Progenitor cell of endocrine pancreas (in vitro differentiated cells): ENCODE data around the gene PLEKHH2. TPM values are rescaled to one million over a fixed set of nuclear protein-coding genes. Genes with fewer than 3 reads are reported as not detected.
A peak's percentile ranks its signal among the peaks of the same experiment; 100 is the strongest.

Experiments
- DNase-seq: peaks from one replicate; pipeline ENCODE4 v3.0.0; 2021; ENCODE audit warnings: low spot score; ENCODE audit not compliant: unreplicated experiment
- H3K27ac Mint-ChIP-seq: 2 replicates; pipeline ENCODE4 v1.8.0; 2021; ENCODE audit warnings: mild to moderate bottlenecking, moderate library complexity, mixed read lengths
- H3K27me3 Mint-ChIP-seq: 2 replicates; pipeline ENCODE4 v1.8.0; 2021; ENCODE audit warnings: mixed read lengths
- H3K36me3 Mint-ChIP-seq: 2 replicates; pipeline ENCODE4 v1.8.0; 2022; ENCODE audit warnings: mixed read lengths; ENCODE audit not compliant: insufficient read depth
- H3K4me1 Mint-ChIP-seq: 2 replicates; pipeline ENCODE4 v1.8.0; 2021; ENCODE audit warnings: low read depth, mixed read lengths
- H3K4me3 Mint-ChIP-seq: 2 replicates; pipeline ENCODE4 v1.8.0; 2021; ENCODE audit warnings: low read depth, mild to moderate bottlenecking, moderate library complexity, mixed read lengths
- H3K9me3 Mint-ChIP-seq: 2 replicates; pipeline ENCODE4 v1.8.0; 2021; ENCODE audit warnings: low read depth, mixed read lengths
- total RNA-seq: library from RNA; stranded (reverse); gene quantifications from 2 replicates; pipeline ENCODE4 v1.2.1, GENCODE V29; 2021
- TF ChIP-seq, protein P1 (sequence below): fragments of 200-600 bp; sonication (generic); IDR thresholded peaks from one replicate; pipeline ENCODE4 v1.5.0; 2021; ENCODE audit warnings: antibody characterized with exemption, mild to moderate bottlenecking; ENCODE audit not compliant: unreplicated experiment

The PLEKHH2 gene
- total RNA-seq, 1 donor from 2014 or later: 9.0 TPM

DNA sequence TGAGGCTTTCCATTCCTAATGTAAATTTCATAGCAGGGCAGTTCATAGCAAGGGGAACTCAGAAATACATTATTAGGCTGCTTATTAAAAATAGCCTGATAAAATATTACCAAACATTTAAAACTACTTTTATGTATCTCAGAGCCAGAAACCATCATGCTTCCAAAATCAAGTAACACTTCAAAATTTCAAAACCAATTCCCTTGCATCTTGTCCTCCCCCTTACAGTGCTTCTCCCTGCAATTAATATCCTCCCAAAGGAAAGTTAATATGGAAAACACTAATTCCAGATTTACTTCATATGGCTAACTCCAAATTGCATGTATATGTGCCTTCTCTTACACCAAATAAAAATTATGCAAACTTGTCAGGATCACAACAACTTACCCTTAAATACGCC is 6.6 kb downstream of the PLEKHH2 start:
- TF ChIP-seq, protein P1, sequence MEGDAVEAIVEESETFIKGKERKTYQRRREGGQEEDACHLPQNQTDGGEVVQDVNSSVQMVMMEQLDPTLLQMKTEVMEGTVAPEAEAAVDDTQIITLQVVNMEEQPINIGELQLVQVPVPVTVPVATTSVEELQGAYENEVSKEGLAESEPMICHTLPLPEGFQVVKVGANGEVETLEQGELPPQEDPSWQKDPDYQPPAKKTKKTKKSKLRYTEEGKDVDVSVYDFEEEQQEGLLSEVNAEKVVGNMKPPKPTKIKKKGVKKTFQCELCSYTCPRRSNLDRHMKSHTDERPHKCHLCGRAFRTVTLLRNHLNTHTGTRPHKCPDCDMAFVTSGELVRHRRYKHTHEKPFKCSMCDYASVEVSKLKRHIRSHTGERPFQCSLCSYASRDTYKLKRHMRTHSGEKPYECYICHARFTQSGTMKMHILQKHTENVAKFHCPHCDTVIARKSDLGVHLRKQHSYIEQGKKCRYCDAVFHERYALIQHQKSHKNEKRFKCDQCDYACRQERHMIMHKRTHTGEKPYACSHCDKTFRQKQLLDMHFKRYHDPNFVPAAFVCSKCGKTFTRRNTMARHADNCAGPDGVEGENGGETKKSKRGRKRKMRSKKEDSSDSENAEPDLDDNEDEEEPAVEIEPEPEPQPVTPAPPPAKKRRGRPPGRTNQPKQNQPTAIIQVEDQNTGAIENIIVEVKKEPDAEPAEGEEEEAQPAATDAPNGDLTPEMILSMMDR: no peak
- Mint-ChIP-seq H3K27ac (no peak overlapping the region), H3K4me1 (peaks cover 3% of the 10 kb centered on the region), H3K9me3 (peaks cover 3% of the 10 kb centered on the region), H3K36me3 (peaks cover 2% of the 10 kb centered on the region), H3K27me3 (no peaks in the 10 kb centered on the region), H3K4me3 (no peak overlapping the region)
- DNase-seq: no peak

DNA sequence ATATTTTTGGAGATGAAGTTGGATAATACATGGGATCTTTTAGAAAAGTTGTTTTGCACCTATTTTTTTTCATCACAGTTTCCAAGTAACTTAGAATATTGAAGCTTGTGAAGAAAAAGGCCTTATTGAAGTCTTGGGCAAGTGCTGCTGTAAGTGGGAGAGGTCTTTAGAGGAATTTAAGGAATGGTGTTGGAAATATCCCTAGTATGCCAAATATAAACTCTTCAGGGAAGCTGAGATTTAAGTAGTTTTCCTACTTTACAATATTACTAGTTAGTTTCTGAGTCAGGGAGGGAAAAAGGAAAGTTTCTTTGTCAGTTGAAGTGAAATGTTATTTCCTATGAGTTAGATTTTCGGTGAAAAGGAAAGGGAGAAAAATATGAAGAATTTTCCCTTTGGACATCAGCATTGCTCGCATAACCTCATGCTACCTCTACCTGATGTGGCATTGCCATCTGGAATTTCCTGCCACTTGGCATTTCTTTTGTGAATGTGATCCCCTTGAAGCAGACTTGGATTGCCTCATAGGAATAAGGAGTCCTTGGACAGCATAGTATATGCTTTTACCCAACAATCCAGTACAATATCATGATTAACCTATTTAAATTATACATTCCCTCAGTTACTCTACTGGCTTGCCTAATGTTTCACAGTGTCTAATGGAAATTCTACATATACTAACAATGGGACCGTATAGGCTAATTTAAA is 12.1 kb downstream of the PLEKHH2 start:
- H3K9me3 Mint-ChIP-seq: no peaks in the 10 kb centered on the region
- no peaks in the 10 kb centered on the region for H3K27me3 Mint-ChIP-seq
- TF ChIP-seq, protein P1: no peak
- no peak overlapping the region for H3K27ac Mint-ChIP-seq
- no peak for DNase-seq
- no peaks in the 10 kb centered on the region for H3K36me3 Mint-ChIP-seq
- H3K4me3 Mint-ChIP-seq: no peak overlapping the region
- H3K4me1 Mint-ChIP-seq: peaks cover 4% of the 10 kb centered on the region

GRCh38 chr2:43653506-43653905 is 16.4 kb downstream of the PLEKHH2 start:
- Mint-ChIP-seq H3K4me1 (peaks cover 4% of the 10 kb centered on the region), H3K9me3 (no peaks in the 10 kb centered on the region), H3K27me3 (no peaks in the 10 kb centered on the region), H3K36me3 (no peaks in the 10 kb centered on the region), H3K27ac (no peak overlapping the region), H3K4me3 (no peak overlapping the region)
- DNase-seq: no peak
- TF ChIP-seq, protein P1: no peak

GRCh38 chr2:43657241-43657640 is 20.2 kb downstream of the PLEKHH2 start:
- no peak overlapping the region for H3K27ac Mint-ChIP-seq
- H3K27me3 Mint-ChIP-seq: no peaks in the 10 kb centered on the region
- TF ChIP-seq, protein P1: no peak
- no peak for DNase-seq
- peaks cover 4% of the 10 kb centered on the region for H3K36me3 Mint-ChIP-seq
- peaks cover 3% of the 10 kb centered on the region for H3K9me3 Mint-ChIP-seq
- H3K4me1 Mint-ChIP-seq: peaks cover 4% of the 10 kb centered on the region
- no peak overlapping the region for H3K4me3 Mint-ChIP-seq

DNA sequence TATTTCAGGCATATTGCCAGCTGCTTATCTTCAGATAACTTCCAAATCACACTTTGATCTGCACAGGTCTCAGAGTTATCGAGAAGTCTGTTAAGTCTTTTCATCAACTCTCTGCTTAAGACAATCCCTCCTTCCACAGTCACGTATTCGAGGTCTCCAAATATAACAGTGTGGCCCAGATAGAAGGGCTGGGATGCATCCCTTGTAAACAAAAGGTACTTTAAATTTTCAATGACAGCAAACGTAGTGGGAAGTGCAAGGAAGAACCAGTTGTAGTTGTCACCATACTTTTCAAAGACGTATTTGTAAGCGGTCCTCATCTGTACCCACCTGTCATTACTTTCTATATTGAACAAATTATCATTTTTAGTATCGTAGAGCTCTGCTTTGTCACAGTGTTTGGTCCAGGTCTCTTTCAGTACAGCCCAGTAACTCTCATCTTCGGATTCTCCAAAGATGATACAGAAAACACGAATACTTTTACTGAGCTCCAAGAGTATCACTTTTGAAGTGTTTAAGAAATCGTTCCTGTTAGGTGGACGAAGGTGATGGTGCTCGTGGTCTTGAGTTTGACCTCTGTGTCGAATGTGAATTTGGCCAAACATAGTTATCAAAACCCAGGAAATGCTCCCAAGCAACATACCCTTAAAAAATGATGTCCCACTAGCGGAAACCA is 38.7 kb downstream of the PLEKHH2 start:
- Mint-ChIP-seq H3K9me3 (peaks cover 18% of the 10 kb centered on the region), H3K36me3 (peaks cover 6% of the 10 kb centered on the region), H3K27me3 (no peaks in the 10 kb centered on the region), H3K27ac (peak overlapping the region; percentile 7), H3K4me3 (peak overlapping the region; percentile 40), H3K4me1 (no peaks in the 10 kb centered on the region)
- TF ChIP-seq, protein P1: no peak
- no peak for DNase-seq
